ENCODE data around the gene DHX29.

The DHX29 gene

GRCh38 chr5:55232985-55233928, 74.2 kb downstream of the DHX29 start, which contains the start of gene CCNO:
Gene CCNO (minus strand): TSS chr5:55233608. CDS start chr5:55233523, 85 bp downstream.
- DNase-seq (ENCODE audit: low spot score): peak; percentile 92

GRCh38 chr5:55232271-55232984, 75.1 kb downstream of the DHX29 start:
- peak; percentile 70 for DNase-seq (ENCODE audit: low spot score)

- no peak for DNase-seq (ENCODE audit: low spot score)
Observed at GRCh38 chr5:55231919-55232270, 75.6 kb downstream of the DHX29 start.

GRCh38 chr5:55231029-55231918, 76.2 kb downstream of the DHX29 start:
- no peak for DNase-seq (ENCODE audit: low spot score)

GRCh38 chr5:55230086-55230629, 77.3 kb downstream of the DHX29 start:
- DNase-seq (ENCODE audit: low spot score): no peak

GRCh38 chr5:55227664-55228430, 79.6 kb downstream of the DHX29 start:
- no peak for DNase-seq (ENCODE audit: low spot score)

GRCh38 chr5:55226934-55227663, 80.4 kb downstream of the DHX29 start, which contains the start of gene MCIDAS:
Gene MCIDAS (minus strand): TSS chr5:55227315. CDS start chr5:55227138, 177 bp downstream.
- DNase-seq (ENCODE audit: low spot score): peak; percentile 87

- DNase-seq (ENCODE audit: low spot score): peak; percentile 85
Observed at GRCh38 chr5:55226027-55226933, 81.2 kb downstream of the DHX29 start.

- DNase-seq (ENCODE audit: low spot score): no peak
Observed at GRCh38 chr5:55225346-55225745, 82.1 kb downstream of the DHX29 start.

GRCh38 chr5:55223812-55224240, 83.7 kb downstream of the DHX29 start:
- no peak for DNase-seq (ENCODE audit: low spot score)

GRCh38 chr5:55222985-55223811, 84.3 kb downstream of the DHX29 start:
- no peak for DNase-seq (ENCODE audit: low spot score)

GRCh38 chr5:55222092-55222984, 85.2 kb downstream of the DHX29 start:
- DNase-seq (ENCODE audit: low spot score): no peak

- no peak for DNase-seq (ENCODE audit: low spot score)
Observed at GRCh38 chr5:55220433-55221185, 86.9 kb downstream of the DHX29 start.

GRCh38 chr5:55219770-55220169, 87.7 kb downstream of the DHX29 start:
- no peak for DNase-seq (ENCODE audit: low spot score)

- DNase-seq (ENCODE audit: low spot score): peak; percentile 83
Observed at GRCh38 chr5:55218967-55219366, 88.5 kb downstream of the DHX29 start.

GRCh38 chr5:55211184-55211874, 96.2 kb downstream of the DHX29 start:
- peak; percentile 23 for DNase-seq (ENCODE audit: low spot score)

Measured in LoVo (cell line).